ENCODE data around the gene RELCH. TPM values are rescaled to one million over a fixed set of nuclear protein-coding genes. Genes with fewer than 3 reads are reported as not detected.

The RELCH gene
- total RNA-seq, 1 donor from 2014 or later = 21.5 TPM

DNA sequence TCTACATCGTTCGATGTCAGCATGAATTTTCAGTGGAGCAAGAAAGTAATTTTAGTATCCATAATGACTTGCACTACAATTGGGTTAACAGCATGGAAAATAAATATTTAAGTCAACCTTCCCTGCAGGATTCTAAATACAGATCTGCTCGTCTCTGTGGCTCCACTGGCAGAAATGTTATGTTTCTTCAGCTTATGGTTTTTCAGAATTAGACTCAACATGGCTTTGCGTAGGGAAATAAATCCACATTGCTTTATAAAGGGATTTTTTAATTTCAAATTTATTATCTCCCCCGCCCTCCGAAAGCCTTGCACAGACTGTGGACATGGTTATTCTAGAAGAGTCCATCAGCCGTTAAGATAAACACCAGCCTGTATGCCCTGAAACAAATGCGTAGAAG lies 156.3 kb downstream of the RELCH start:
- no peak for DNase-seq (ENCODE audit: low read depth)
- H3K27me3 ChIP-seq (ENCODE audit: control insufficient read depth, insufficient read depth, low read length) = no peaks in the 10 kb centered on the region
- TF ChIP-seq, protein P1, sequence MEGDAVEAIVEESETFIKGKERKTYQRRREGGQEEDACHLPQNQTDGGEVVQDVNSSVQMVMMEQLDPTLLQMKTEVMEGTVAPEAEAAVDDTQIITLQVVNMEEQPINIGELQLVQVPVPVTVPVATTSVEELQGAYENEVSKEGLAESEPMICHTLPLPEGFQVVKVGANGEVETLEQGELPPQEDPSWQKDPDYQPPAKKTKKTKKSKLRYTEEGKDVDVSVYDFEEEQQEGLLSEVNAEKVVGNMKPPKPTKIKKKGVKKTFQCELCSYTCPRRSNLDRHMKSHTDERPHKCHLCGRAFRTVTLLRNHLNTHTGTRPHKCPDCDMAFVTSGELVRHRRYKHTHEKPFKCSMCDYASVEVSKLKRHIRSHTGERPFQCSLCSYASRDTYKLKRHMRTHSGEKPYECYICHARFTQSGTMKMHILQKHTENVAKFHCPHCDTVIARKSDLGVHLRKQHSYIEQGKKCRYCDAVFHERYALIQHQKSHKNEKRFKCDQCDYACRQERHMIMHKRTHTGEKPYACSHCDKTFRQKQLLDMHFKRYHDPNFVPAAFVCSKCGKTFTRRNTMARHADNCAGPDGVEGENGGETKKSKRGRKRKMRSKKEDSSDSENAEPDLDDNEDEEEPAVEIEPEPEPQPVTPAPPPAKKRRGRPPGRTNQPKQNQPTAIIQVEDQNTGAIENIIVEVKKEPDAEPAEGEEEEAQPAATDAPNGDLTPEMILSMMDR (IDR thresholded peaks at IDR 0.05; ENCODE audit: insufficient read depth, low read length, poor library complexity, severe bottlenecking) = no peak
- no peaks in the 10 kb centered on the region for H3K36me3 ChIP-seq (ENCODE audit: control insufficient read depth, insufficient read depth, low read length)
- no peak overlapping the region for H3K4me3 ChIP-seq (ENCODE audit: low read depth, low read length)

DNA sequence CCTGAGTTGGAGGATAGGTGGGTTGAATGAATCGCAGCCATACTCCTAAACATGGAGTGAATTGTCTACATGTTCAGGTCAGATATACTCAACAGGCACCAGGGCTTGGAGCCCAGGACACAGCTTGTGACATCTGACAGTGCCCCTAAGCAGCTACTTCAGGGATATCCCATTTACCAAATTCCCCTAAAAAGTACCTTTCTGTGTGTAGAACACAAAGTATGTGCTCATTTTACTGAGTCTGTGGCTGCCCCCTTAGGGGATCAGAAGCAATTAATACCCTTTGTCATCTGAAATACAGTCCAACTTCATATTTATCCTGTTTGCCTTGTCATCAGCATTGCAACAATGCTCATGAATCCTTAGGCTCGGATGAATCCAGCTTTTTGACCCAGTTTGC lies 158.9 kb downstream of the RELCH start:
- TF ChIP-seq, protein P1 (IDR thresholded peaks at IDR 0.05; ENCODE audit: insufficient read depth, low read length, poor library complexity, severe bottlenecking) = no peak
- DNase-seq (ENCODE audit: low read depth) = no peak
- no peaks in the 10 kb centered on the region for H3K27me3 ChIP-seq (ENCODE audit: control insufficient read depth, insufficient read depth, low read length)
- H3K4me3 ChIP-seq (ENCODE audit: low read depth, low read length) = no peak overlapping the region
- H3K36me3 ChIP-seq (ENCODE audit: control insufficient read depth, insufficient read depth, low read length) = no peaks in the 10 kb centered on the region

DNA sequence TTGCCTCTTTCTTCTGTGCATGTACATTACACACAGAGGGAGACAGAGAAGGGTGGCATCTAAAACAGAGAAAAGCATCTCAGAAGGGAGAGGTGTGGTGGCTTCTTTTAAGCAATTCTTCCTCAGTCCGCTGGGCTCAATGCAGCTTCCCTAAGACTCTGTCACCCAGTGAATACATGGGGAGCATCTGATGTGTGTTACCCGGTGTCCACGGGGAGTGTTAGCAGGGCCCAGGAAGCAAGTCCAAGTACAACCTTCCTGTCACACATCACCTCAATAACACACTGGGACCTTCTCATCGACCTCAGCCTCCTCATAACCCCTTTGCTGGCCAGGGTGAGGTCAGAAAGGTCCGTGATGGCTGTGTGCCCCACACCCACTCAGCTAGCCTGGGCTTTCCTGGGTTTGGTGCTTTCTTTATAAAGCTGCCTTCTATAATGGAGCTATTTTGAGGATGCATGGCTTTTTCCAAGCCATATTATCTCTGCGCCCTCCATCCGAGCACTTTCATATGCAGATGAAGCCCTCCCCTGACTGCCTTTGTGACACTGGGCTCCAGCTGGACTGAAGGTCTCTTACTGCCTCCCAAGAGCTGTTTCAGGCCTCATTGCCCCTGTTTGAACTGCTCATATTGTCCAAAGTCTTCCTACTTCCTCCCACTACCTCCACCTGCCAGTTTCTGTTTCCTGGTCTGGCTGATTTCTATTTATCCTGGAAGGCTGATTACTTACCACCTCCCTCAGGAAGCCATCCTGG lies 159.5 kb downstream of the RELCH start:
- no peak overlapping the region for H3K4me3 ChIP-seq (ENCODE audit: low read depth, low read length)
- no peaks in the 10 kb centered on the region for H3K36me3 ChIP-seq (ENCODE audit: control insufficient read depth, insufficient read depth, low read length)
- H3K27me3 ChIP-seq (ENCODE audit: control insufficient read depth, insufficient read depth, low read length) = no peaks in the 10 kb centered on the region
- TF ChIP-seq, protein P1 (IDR thresholded peaks at IDR 0.05; ENCODE audit: insufficient read depth, low read length, poor library complexity, severe bottlenecking) = no peak
- DNase-seq (ENCODE audit: low read depth) = no peak

DNA sequence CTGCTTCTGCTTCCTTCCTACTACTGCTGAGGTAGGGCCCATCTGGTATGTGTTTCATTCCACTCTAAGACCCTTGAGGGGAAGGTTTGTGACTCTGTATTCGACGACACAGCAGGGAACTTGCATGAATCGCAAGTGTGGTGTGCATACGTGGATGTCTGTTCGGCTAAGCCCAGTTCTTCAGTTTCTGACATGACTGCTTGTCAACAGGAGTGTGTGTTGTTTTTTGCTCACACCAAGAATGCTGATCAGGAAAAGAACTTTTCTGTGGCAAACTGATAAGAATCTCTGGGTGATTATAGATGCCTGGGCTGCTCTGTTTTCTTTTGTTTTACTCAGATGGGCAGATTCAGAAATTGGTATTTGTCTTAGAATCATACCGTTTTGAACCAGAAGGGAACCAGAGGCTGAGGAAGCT lies 160.0 kb downstream of the RELCH start:
- H3K4me3 ChIP-seq (ENCODE audit: low read depth, low read length) = no peak overlapping the region
- TF ChIP-seq, protein P1 (IDR thresholded peaks at IDR 0.05; ENCODE audit: insufficient read depth, low read length, poor library complexity, severe bottlenecking) = no peak
- DNase-seq (ENCODE audit: low read depth) = no peak
- no peaks in the 10 kb centered on the region for H3K27me3 ChIP-seq (ENCODE audit: control insufficient read depth, insufficient read depth, low read length)
- no peaks in the 10 kb centered on the region for H3K36me3 ChIP-seq (ENCODE audit: control insufficient read depth, insufficient read depth, low read length)

DNA sequence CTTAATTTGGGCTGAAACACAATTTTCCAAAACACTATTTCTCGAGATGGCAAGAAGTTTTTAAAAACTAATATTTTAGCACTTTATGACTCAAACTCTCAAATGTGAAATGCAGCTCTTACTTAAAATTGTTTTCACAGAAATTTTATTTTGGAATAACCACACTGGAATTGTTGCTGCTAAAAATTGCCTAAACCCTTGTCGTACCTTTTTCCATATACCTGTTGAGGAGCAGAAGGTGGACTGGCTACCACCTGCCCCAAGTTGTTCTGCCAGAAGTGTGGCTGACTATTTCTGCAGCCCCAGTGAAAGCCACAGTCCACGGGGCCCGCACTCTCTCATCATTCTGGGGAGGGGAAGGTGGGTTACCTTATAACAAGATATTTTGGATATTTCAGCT lies 161.4 kb downstream of the RELCH start:
- no peaks in the 10 kb centered on the region for H3K36me3 ChIP-seq (ENCODE audit: control insufficient read depth, insufficient read depth, low read length)
- DNase-seq (ENCODE audit: low read depth) = no peak
- TF ChIP-seq, protein P1 (IDR thresholded peaks at IDR 0.05; ENCODE audit: insufficient read depth, low read length, poor library complexity, severe bottlenecking) = no peak
- no peak overlapping the region for H3K4me3 ChIP-seq (ENCODE audit: low read depth, low read length)
- no peaks in the 10 kb centered on the region for H3K27me3 ChIP-seq (ENCODE audit: control insufficient read depth, insufficient read depth, low read length)

DNA sequence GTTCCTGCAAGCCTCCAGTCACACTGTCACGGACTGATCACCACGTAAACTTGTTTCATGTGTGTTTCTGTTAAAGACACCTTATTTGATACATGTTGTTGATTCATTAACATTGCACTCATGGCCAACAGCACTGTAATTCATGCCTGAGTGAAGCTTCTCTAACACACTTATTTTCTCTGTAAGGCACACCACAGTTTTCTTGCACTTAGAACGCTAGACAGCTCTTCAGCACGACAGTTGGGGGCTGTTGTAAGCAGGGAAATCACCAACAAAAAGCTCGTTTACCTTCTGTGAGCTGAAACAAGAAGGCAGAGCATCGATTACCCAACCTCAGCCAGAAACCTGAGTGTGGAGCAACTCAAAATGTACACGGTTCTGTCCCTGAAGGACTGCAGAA lies 166.1 kb downstream of the RELCH start:
- no peak overlapping the region for H3K4me3 ChIP-seq (ENCODE audit: low read depth, low read length)
- TF ChIP-seq, protein P1 (IDR thresholded peaks at IDR 0.05; ENCODE audit: insufficient read depth, low read length, poor library complexity, severe bottlenecking) = no peak
- H3K27me3 ChIP-seq (ENCODE audit: control insufficient read depth, insufficient read depth, low read length) = no peaks in the 10 kb centered on the region
- no peaks in the 10 kb centered on the region for H3K36me3 ChIP-seq (ENCODE audit: control insufficient read depth, insufficient read depth, low read length)
- DNase-seq (ENCODE audit: low read depth) = no peak
